ENCODE data around the gene SFTPD. TPM values are rescaled to one million over a fixed set of nuclear protein-coding genes. Genes with fewer than 3 reads are reported as not detected.

The SFTPD gene
- total RNA-seq, 1 donor from 2014 or later, result 2.2 TPM

- TF ChIP-seq CTCF (IDR thresholded peaks at IDR 0.05; ENCODE audit: unreplicated experiment), result no peak
- Mint-ChIP-seq H3K9me3 (no peaks in the 10 kb centered on the region), H3K27me3 (ENCODE audit: low read depth) (peaks cover 2% of the 10 kb centered on the region), H3K4me3 (no peak overlapping the region), H3K4me1 (no peaks in the 10 kb centered on the region), H3K36me3 (no peaks in the 10 kb centered on the region), H3K27ac (no peak overlapping the region)
- no peak for DNase-seq (ENCODE audit: low spot score in 2 of 2, unreplicated experiment in 2 of 2)
Measured at GRCh38 chr10:79938728-79939406, 10.0 kb downstream of the SFTPD start.

DNA sequence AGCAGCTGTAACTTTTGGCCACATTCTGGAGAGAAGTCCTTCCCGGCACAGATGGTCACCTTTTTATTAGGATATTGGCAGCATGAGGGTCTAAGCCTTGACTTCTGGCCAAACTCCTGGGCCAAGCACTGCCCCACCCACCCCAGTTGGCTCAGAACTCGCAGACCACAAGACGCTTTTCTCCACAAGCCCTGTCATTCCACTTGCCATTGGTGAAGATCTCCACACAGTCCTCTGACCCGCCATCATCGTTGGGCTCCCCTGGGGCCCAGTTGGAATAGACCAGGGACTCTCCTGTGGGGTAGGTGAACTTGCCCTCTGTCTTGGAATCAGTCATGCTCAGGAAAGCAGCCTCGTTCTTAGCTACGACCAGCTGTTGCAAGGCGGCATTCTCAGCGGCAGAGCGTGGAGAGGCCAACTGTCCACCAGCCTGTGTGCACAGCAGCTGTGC is 11.2 kb downstream of the SFTPD start:
- no peak for TF ChIP-seq CTCF (IDR thresholded peaks at IDR 0.05; ENCODE audit: unreplicated experiment)
- Mint-ChIP-seq H3K4me1 (no peaks in the 10 kb centered on the region), H3K4me3 (no peak overlapping the region), H3K9me3 (no peaks in the 10 kb centered on the region), H3K36me3 (no peaks in the 10 kb centered on the region), H3K27me3 (ENCODE audit: low read depth) (peaks cover 2% of the 10 kb centered on the region), H3K27ac (no peak overlapping the region)
- no peak for DNase-seq (ENCODE audit: low spot score in 2 of 2, unreplicated experiment in 2 of 2)

DNA sequence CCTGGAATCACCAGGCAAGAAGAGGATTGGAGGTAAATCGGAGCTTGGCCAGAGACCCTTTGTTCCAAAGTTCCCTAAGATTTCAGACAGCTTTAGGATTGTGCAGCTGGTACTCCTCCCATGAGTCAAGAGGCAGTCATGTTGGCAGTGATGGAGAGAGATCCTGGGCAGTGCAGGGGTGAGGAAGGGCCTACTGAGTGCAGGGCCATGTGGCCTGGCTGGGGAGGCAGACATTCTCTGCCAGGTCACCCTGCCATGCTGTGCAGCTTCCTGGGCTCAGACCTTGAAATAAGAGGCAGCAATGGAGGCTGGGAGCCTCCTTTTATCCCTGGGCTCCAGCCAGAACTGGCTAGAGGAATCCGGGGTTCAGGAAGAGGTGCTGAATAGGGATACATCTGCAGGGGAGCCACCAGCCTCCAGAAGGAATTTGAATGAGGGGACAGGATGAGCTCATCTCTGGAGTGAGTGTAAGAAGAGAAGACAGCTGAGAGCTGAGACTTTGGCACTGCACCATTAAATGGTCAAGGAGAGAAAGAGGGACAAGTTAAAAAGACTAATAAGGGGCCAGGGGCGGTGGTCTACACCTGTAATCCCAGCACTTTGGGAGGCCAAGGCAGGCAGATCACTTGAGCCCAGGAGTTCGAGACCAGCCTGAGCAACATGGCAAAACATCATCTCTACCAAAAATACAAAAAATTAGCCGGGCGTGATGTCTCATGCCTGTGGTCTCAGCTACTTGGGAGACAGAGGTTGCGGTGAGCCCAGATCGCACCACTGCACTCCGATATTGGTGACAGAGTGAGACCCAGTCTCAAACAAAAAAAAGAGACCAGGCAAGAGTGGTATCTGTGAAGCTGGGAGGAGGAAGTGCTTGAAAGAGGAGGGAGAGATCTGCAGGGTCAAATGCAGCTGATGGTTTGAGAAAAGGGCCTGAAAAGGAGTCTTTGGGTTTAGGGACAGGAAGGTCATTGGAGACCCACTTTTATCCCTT is 12.0 kb downstream of the SFTPD start:
- Mint-ChIP-seq H3K9me3 (no peaks in the 10 kb centered on the region), H3K27ac (no peak overlapping the region), H3K27me3 (ENCODE audit: low read depth) (peaks cover 7% of the 10 kb centered on the region), H3K4me3 (no peak overlapping the region), H3K4me1 (no peaks in the 10 kb centered on the region), H3K36me3 (no peaks in the 10 kb centered on the region)
- no peak for DNase-seq (ENCODE audit: low spot score in 2 of 2, unreplicated experiment in 2 of 2)
- TF ChIP-seq CTCF (IDR thresholded peaks at IDR 0.05; ENCODE audit: unreplicated experiment), result no peak

DNA sequence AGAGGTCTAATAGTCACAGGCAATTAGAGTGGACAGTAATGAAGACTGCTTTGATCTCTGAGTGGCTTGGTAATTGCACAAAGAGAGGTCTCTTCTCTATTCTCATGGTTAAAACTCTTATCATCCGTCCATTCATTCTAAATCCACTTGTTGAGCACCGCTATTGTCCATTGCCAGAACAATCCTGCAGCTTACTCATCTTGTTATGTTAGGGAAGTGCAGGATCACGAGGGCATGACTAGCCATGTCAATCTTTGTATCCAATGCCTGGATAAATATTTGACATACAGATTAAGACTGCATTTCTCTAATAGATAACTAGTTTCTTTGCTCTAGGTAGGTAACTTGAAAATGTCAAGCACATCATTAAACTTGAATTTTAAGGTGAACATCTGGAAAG is 14.9 kb downstream of the SFTPD start:
- DNase-seq (ENCODE audit: low spot score in 2 of 2, unreplicated experiment in 2 of 2), result no peak
- peaks cover 7% of the 10 kb centered on the region for H3K4me1 Mint-ChIP-seq
- no peak overlapping the region for H3K27ac Mint-ChIP-seq
- peaks cover 28% of the 10 kb centered on the region for H3K27me3 Mint-ChIP-seq (ENCODE audit: low read depth)
- no peak for TF ChIP-seq CTCF (IDR thresholded peaks at IDR 0.05; ENCODE audit: unreplicated experiment)
- H3K9me3 Mint-ChIP-seq, result no peaks in the 10 kb centered on the region
- no peak overlapping the region for H3K4me3 Mint-ChIP-seq
- H3K36me3 Mint-ChIP-seq, result no peaks in the 10 kb centered on the region

DNA sequence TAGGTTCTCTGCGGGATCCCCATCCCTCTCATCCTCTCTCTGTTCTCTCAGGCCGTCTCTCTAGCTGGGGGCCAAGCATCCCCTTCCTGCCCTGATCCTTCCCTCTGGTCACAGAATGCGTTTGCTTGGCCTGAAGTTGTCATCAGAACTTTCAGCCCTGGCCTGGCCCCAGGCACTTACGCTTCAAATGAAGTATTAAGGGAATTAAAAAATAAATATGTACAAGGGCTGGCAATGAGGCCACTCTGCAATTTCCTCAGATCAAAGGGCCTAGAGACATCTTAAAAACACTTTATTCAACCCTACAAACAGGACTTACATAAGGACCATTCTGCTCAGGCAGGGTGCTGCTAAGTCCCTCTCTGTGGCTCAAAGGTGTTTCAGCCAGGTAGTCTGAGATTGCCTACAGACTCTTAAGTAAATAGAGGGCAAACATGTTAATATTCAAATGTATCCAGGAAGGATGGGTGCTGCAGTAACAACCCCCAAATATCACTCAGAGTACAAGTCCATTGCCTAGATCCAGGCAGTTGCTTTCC is 16.0 kb downstream of the SFTPD start:
- DNase-seq (ENCODE audit: low spot score in 2 of 2, unreplicated experiment in 2 of 2), result no peak
- TF ChIP-seq CTCF (IDR thresholded peaks at IDR 0.05; ENCODE audit: unreplicated experiment), result no peak

More for the DNA sequence above, 16.0 kb downstream of the SFTPD start:
- H3K36me3 Mint-ChIP-seq, result no peaks in the 10 kb centered on the region
- no peak overlapping the region for H3K27ac Mint-ChIP-seq
- no peaks in the 10 kb centered on the region for H3K9me3 Mint-ChIP-seq
- no peak overlapping the region for H3K4me3 Mint-ChIP-seq
- H3K27me3 Mint-ChIP-seq (ENCODE audit: low read depth), result peaks cover 28% of the 10 kb centered on the region
- peaks cover 7% of the 10 kb centered on the region for H3K4me1 Mint-ChIP-seq

Measured in mesothelial cell of epicardium (in vitro differentiated cells).